ENCODE data around the gene NCL.
"Not testable (repeated sequence)": the region's sequence is repeated elsewhere in the genome, so short reads cannot be mapped to it uniquely, and the experiment has no call there.

NCL gene

DNA sequence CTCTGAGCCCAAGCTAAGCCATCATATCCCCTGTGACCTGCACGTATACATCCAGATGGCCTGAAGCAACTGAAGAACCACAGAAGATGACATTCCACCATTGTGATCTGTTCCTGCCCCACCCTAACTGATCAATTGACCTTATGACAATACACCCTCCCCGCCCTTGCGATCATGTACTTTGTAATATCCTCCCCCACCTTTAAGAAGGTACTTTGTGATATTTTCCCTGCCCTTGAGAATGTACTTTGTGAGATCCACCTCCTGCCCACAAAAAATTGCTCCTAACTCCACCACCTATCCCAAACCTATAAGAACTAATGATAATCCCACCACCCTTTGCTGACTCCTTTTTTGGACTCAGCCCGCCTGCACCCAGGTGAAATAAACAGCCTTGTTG is 33.8 kb downstream of the NCL start:
- not testable (repeated sequence) for DNase-seq (ENCODE audit: low spot score)

DNA sequence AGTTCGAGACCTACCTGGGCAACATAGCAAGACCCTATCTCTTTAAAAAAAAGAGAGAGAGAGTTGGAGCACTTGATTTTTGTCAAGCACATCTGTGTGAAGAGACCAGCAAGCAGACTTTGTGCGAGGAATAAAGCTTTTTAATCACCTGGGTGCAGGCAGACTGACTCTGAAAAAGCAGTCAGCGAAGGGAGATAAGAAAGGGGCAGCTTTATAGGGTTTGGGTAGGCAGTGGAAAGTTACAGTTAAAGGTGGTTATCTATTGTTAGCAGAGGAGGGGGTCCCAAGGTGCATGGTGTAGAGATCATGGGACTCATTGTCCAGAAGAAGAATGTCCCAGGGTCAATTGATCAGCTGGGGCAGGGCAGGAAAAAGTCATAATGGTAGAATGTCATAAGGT is 34.4 kb downstream of the NCL start:
- no peak for DNase-seq (ENCODE audit: low spot score)

DNA sequence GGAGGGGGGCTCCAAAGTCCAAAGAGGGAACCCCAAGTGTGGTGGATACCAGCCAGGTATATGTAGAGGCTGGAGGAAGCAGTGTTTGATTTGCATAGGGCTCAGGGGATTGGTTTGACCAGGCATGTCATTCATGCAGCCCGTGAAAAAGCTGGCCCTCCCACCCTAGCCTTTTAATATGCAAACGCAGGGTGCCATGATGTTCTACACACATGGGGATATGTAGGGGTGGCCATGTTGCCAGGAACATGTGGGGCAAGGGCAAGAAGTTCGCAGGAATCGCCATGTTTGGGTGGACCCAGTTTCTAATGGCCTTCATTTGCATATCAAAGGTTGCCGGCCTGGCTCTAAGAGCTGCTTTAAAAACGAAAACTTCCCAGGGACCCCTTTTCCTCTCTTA is 35.1 kb downstream of the NCL start:
- no peak for DNase-seq (ENCODE audit: low spot score)

DNA sequence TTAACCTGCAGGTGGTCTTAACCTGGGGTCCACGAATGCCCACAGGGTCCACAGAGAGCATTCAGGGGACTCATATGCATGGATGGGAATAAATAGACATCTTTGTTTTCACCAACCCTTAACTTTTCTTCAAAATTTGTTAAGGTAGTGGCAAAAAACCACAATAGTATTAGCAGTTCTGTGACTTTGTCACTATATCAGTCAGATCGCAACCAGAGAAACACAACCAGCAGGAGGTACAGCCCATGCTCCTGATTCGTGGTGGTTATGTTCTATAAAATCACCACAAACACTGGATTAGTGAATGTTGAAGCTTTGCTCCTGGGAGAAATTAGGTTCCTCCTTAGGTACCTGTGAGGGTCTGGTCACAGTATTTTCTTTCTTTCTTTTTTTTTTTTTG is 37.2 kb downstream of the NCL start:
- DNase-seq (ENCODE audit: low spot score) = no peak

DNA sequence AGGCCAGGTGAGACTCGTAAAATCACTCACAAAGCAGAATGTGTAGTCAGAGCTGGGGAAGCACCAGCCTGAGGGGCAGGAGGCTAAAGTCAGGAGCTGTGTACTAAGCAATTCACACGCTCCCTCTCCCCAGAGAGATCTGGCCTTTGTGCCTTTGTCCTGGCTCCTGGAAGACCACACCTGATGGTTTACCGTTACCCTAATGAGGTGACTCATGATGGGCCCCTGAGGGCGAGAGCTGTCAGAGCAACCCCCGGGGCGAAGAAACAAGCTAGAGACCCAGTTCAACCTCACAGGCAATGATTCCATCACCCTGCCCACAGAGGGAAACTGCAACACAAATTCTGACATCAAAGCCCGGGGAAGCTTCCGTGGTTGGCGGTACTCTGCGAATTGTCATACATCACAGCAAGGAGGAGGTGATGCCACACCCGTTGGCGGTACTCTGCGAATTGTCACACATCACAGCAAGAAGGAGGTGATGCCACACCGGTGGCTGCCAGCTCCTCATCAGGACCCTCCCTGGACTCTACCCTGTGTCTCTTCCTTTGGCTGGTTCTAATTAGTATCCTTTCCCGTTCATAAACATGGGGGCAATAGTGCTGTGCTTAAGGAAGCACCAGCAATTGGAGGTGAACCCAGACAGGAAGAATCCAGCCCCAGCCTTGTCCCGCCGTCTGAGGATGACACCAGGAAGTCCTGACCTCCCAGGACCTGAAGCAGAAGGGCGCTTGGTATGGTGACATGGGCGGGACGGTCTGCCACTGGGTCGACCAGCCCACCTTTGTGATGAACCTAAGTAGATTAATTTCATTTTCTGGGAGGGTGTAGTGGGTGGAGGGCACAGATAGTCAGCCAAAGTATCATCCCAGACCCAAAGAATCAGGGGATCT is 38.2 kb downstream of the NCL start:
- DNase-seq (ENCODE audit: low spot score) = no peak

DNA sequence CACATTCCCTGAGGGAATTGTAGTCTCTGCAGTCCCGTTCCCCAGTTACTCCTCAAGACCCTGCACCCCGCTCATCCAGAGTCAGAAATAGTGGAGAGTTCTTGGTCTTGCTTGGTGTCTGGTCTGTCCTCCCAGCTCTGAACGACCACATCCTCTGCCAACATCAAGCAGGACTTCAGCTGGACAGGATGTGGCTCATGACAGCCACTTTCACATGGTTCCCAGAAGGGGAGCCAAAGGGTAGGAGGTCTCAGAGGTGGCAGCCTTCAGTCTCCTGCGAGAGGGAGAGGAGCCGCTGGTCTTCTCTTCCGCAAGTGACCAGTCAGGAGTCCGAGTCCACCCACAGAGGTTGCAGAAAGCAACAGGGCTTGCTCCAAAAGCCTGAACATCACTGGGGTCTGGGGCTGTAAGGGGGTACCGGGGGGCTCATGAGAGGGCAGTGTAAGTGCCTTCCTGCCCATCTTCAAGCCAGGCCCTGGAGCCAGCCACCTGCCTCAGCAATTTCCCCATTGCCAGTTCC is 38.9 kb downstream of the NCL start:
- no peak for DNase-seq (ENCODE audit: low spot score)

DNA sequence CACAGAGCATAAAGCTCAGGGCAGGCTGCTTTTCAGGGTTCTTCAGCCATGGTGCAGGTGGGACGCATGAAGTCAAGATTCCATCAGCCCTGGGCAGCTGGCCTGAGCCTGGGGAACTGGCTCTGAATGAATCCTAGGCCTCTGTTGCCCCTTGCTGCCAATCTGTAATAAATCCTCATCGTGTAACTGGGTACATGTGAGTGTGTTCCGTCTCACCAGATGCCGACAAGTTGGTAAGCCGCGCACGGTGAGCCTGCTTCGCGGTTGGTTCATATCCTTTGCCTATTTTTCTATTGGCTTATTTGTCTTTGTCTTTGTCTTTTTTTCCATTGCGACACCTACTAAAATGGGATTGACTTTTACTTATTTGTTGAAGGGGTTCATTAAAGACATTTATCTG is 41.1 kb downstream of the NCL start:
- DNase-seq (ENCODE audit: low spot score) = no peak

DNA sequence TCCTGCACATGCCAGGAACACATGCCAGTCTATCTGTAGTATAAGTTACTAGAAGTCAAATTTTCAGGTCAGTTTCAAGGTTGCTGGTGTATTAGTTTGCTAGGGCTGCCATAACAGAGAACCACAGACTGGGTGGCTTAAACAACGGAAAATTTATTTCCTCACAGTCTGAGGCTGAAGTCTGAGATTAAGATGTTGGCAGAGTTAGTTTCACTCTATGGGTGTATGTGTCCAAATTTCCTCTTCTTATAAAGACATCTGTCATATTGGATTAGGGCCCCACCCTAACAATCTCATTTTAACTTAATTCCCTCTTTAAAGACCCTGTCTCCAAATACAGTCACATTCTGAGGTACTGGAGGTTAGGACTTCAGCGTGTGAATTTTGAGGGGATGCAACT is 42.2 kb downstream of the NCL start:
- DNase-seq (ENCODE audit: low spot score) = no peak

DNA sequence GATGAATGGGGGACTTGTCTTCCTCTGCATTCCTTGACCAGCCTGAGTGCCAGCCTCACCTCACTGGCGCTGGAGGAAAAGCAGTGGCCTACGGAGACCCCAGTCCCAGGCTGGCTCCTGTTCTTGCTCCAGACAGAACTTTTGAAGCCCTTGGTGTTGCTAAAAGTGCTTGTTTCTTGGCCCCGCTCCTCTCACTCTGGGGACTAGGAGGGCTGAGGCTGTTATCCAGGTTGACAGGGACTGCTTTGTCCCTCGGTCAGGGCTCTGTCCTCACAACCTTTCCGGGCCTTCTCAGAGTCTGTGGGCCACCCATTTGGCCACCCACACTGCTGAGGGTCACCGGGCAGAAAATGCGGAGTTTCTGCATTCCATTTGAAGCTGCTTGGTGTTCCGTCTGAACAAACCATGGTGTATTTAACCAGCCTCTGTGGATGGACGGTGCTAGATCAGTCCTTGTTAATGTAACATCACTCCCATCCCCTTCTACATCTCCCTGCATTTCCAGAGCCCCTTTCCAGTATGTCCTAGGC is 43.2 kb downstream of the NCL start:
- no peak for DNase-seq (ENCODE audit: low spot score)

DNA sequence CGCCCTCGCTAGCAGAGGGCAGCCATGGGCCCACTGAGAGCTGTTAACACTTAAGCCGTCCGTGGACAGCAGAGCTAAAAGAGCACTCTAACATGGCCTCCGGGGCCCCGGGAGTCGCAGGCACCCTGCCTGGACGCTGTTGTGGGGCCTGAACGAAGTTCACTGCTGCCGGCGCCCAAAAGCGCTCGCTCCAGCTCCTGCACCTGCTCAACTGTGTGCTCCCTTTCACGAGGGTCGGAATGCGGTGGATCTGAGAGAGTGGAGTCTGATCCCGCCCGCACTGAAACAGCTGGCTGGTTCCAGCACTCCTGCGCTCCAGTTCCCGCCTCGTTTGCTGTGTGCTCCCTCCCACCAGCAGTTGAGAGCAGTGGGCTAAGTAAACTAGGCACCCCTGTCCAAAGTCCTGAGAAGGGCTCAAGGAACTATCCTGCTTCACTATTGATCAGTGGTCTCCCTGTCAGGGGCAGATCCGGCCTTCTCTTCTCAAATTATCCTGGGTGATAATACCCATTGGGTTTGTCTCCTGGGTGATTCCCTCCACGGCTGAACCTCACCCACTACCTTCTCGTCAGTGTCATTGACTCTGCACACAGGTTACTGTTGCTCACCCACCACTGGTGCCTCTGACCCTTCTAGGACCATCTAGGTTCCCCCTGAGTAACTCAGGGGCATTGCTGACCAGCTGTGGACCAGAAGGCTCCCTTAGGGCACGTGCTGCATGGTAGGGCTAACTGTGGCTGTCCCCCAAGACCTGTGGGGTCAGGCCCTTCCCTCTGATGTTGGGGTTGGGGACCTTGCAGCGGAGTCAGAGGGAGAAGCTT is 45.3 kb downstream of the NCL start:
- no peak for DNase-seq (ENCODE audit: low spot score)

DNA sequence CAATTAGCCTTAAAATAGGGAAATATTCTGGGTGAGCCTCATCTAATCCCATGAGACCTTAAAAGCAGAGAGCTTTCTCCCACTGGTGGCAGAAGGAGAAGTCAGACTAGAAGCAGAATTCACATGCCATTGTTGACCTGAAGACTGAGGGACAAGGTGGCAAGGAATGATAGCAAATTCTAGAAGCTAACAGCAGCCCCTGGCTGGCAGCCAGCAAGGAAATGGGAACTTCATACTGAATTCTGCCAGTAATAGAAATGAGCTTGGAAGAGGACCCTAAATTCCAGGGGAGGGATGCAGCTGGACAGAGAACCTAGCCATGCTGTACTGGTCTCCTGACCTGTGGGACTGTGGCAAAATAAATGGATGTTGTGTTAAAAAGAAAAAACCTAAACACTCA is 49.3 kb downstream of the NCL start:
- DNase-seq (ENCODE audit: low spot score) = no peak

DNA sequence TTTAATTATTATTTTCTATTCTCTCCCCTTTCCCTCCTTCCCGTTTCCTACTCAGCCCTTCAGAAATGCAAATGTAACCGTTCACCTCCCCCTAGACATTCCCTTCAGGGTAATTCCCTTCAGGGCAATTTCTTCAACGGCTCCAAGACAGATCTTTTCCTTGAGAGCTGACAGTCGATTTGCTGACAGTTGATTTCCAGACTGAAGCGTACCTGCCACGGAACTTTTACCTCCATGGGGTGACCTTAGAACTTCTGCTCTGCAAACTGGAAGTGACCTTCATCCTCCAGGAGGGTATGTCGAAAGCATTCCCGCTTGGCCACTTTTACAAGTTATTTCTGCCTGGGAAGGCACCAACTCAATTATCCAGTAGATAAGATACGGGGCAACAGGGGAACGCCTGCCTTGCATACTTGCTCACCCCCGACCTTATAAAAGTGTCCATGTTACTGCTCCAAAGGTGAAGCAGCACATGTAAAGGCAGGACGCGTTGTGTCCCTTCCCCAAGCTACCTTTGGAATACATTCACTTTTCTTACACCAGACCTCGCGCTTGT is 50.3 kb downstream of the NCL start:
- DNase-seq (ENCODE audit: low spot score) = peak; percentile 4

DNA sequence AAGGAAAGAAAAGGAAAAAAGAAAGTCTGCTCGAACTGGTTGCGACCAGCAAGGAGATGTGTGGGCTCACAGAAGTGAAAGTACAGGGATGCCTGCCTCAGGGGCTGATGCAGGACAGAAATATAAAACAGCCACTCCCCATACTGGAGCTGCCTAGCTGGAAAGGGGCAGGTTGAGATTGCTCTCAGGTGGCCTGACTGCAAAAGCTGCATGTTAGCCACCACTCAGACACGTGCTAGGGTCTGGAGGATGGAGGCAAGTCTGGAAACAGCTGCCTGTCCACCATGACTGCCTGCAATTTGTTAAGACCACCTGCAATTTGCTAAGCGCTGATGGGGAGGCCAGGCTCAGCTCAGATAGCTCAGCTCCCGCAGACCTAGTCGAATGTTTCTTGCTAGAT is 50.8 kb downstream of the NCL start:
- DNase-seq (ENCODE audit: low spot score) = no peak

DNA sequence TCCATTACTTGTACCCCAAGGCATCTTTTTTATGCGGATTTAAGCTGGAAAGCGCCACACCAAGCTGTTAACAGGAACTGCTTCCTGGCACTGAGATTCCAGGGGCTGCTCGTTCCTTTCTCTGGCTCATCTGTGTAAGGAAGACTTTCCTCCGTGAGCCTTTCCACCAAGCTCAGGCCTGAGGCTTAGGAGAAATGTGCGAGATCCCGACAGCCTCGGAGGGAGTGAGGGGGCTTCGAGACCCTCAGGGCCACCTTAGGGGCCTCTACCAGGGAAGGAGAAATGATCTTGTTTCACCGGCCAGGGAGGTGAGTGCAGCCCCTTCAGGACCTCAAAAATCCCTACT is 51.7 kb downstream of the NCL start:
- no peak for DNase-seq (ENCODE audit: low spot score)

DNA sequence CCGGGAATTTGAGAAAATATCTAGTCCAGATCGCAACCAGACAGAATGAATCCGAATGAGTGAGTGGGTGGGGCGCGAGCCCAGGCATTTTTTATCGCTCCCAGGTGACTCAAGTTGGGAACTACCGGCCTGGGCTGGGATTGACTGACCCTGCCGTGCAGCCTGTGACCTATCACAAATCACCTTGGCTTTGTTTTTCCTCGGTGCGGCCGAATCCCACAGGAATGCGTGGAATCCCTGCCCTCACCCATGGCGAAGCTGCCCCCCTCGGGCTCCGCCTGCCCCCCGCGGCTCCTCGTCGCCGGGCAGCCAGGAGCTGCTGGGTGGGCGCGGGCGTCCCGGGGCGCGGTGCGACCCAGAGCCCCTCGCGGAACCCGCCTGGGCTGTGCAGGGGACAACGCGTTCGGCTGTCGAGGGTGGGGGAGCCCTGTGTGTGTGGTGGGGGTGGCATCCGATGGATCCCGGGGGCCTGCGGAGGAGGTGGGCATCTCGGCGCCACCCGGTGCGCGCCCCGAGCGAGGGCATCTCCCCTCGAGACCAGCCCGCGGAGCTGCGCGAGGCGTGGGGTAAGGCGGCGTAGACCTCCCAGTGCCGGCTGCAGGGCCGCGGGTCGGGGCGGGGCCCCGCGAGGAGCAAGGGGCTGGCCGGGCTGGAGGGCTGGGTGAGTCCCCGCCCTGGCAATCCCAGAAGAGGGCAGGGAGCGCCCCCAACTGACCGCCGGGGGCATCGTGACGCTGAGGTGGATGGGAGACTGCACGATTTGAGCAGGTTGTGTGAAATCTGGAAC is 52.3 kb downstream of the NCL start:
- DNase-seq (ENCODE audit: low spot score) = peak; percentile 85

DNA sequence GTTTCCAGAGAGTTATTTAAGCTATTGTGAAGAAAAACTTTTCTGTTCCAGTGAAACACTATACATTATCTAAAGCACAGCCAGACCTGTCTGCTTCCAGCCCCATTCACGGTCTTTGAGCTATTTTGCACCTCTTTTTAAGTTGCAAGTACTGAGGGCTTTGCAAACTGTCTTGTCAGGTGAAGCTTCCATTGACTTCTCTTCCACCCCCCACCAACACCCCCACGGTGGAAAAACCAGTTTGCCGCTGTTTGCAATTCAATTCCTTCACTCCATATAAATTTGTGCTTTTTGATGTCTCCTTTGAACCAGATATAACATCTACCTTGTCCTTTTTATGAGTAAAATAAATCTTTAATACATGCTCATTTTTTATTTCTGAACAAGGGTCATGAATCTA is 53.0 kb downstream of the NCL start:
- DNase-seq (ENCODE audit: low spot score) = no peak

DNA sequence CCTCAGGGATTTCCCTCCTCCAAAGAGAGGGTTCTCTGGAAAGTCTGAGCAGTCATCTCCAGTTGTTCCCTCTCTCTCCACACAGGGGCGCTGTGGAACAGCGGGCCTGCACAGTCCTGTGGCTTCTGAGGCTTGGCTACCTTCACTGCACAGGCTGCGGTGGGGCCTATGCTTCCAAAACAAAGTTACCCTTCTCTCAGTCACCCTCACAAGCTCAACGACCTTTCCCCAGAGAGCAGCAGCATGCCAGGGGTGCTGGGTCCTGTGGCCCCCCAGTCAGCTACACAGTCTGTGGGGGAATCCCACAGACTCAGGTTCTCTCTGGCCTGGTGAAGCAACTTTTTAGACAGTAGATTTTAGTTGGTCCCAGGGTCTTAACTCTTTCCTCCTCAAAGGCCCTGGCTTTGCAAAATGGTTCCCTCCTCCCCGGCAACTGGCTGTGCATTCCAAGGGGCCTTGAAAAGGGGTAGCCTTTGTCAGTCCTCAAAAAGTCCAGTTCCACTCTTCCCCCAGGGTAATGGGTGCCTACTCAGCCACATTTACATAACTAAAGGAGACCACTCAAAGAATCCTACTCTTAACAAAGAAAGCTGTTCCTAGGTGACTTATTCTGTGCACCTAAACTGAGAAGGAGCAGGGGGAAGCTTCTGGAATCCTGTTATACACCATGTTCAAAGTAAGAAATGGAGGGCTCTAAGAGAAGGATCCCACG is 53.8 kb downstream of the NCL start:
- DNase-seq (ENCODE audit: low spot score) = peak; percentile 45

DNA sequence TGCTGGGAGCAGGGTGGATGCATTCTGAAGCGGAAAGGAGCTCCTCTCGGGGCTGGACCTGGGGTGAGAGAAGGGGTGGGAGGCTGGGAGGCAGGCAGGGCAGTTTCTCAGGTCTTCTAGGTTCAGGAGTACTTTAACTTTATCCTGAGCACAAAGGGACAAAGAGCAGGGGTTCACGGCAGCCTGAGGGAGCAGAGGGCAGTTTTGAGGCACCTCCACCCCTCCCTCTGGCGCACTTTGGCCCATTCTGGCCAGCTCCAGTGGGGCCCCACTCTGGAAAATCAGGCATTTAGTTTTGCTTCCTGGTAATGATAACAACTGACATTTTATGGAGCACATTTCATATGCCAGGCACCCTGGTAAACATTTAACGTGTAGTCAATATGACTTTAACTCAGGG is 54.5 kb downstream of the NCL start:
- no peak for DNase-seq (ENCODE audit: low spot score)

DNA sequence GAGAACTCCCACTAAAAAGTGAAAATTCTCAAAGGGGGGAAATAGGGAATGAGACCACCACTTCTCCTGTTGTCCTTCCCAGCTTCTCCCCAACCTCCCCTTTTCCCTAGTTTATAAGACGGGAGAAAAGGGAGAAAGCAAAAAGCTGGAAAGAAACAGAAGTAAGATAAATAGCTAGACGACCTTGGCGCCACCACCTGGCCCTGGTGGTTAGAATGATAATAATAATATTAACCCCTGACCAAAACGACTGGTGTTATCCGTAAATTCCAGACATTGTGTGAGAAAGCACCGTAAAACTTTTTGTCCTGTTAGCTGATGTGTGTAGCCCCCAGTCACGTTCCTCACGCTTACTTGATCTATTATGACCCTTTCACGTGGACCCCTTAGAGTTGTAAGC is 56.0 kb downstream of the NCL start:
- DNase-seq (ENCODE audit: low spot score) = not testable (repeated sequence)

DNA sequence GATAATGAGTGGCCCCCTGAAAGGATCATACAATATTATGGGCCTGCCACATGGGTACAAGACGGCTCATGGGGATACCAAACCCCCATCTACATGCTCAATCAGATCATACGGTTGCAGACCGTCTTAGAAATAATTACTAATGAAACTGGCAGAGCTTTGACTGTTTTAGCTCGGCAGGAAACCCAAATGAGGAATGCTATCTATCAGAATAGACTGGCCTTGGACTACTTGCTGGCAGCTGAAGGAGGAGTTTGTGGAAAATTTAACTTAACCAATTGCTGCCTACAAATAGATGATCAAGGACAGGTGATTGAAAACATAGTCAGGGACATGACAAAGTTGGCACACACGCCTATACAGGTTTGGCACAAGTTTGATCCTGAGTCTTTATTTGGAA is 56.6 kb downstream of the NCL start:
- not testable (repeated sequence) for DNase-seq (ENCODE audit: low spot score)
